SK-N-SH (cell line): ENCODE measurements around the gene ALKBH1. TPM values are rescaled to one million over a fixed set of nuclear protein-coding genes. Genes with fewer than 3 reads are reported as not detected.

Experiments
- CTCF ChIA-PET: fragments of 300-600, 350-600 bp; formaldehyde crosslinking; extraction: SDS; loops from one replicate; lab custom pipeline; 2021; lab: Yijun Ruan, JAX
- POLR2A ChIA-PET: fragments of 350-600 bp; sonication (Branson Sonifier 250); formaldehyde crosslinking; extraction: SDS; loops from one replicate; lab custom pipeline; 2020; ENCODE audit warnings: antibody characterized with exemption, inconsistent platforms; lab: Yijun Ruan, JAX
- DNase-seq: peaks from one replicate; pipeline ENCODE4 v3.0.0; 2012
- H2AFZ ChIP-seq: fragments of 200-600 bp; sonication (generic); 2 replicates; pipeline ENCODE4 v1.8.1; 2016; ENCODE audit warnings: antibody characterized with exemption, mild to moderate bottlenecking, low read depth
- H3F3A ChIP-seq: fragments of 200-600 bp; sonication (generic); replicated peaks from 2 replicates; pipeline ENCODE3; 2016; ENCODE audit warnings: antibody characterized with exemption, mild to moderate bottlenecking; ENCODE audit not compliant: insufficient read depth
- H3K27ac ChIP-seq, 2 experiments: fragments of 200-500 bp in 1 of 2; fragments of 200-600 bp in 1 of 2; sonication (Bioruptor generic) in 1 of 2; sonication (generic), shearing (Covaris generic) in 1 of 2; 2 replicates each; pipeline versions ENCODE4 v1.5.1 to v1.6.1; 2014 to 2016; ENCODE audit warnings: low read depth in 2 of 2, inconsistent platforms in 1 of 2, low read length in 1 of 2, mild to moderate bottlenecking in 1 of 2, mixed read lengths in 1 of 2
- H3K27me3 ChIP-seq: fragments of 200-600 bp; sonication (generic), shearing (Covaris generic); 2 replicates; pipeline ENCODE4 v1.6.1; 2016; ENCODE audit warnings: mixed run types; ENCODE audit not compliant: insufficient read depth
- H3K36me3 ChIP-seq, 2 experiments: fragments of 200-500 bp in 1 of 2; fragments of 200-600 bp in 1 of 2; sonication (Bioruptor generic) in 1 of 2; sonication (generic) in 1 of 2; replicated peaks in 1 of 2; 2 replicates each; pipeline versions ENCODE3 to v1.5.1; 2014 to 2016; ENCODE audit warnings: low read length in 1 of 2, mild to moderate bottlenecking in 1 of 2; ENCODE audit not compliant: insufficient read depth in 2 of 2, control insufficient read depth in 1 of 2
- H3K4me1 ChIP-seq, 2 experiments: fragments of 200-500 bp in 1 of 2; fragments of 200-600 bp in 1 of 2; sonication (Bioruptor generic) in 1 of 2; sonication (generic), shearing (Covaris generic) in 1 of 2; 2 replicates each; pipeline versions ENCODE4 v1.5.1 to v1.6.1; 2014 to 2016; ENCODE audit warnings: low read depth in 1 of 2, low read length in 1 of 2, mixed run types in 1 of 2; ENCODE audit not compliant: insufficient read depth in 2 of 2, control insufficient read depth in 1 of 2
- H3K4me2 ChIP-seq: fragments of 200-600 bp; sonication (generic), shearing (Covaris generic); 2 replicates; pipeline ENCODE4 v1.6.1; 2017; ENCODE audit warnings: mixed run types
- H3K4me3 ChIP-seq, 2 experiments: fragments of 200-500 bp in 1 of 2; fragments of 200-600 bp in 1 of 2; sonication (Bioruptor generic) in 1 of 2; sonication (generic), shearing (Covaris generic) in 1 of 2; 2 replicates each; pipeline versions ENCODE4 v1.5.1 to v1.8.1; 2014 to 2016; ENCODE audit warnings: low read depth in 2 of 2, inconsistent platforms in 1 of 2, low read length in 1 of 2, mild to moderate bottlenecking in 1 of 2, mixed read lengths in 1 of 2, moderate library complexity in 1 of 2
- H3K79me2 ChIP-seq: fragments of 200-600 bp; sonication (generic); 2 replicates; pipeline ENCODE4 v1.8.1; 2017; ENCODE audit warnings: mild to moderate bottlenecking; ENCODE audit not compliant: insufficient read depth
- H3K9ac ChIP-seq: fragments of 200-600 bp; sonication (generic); 2 replicates; pipeline ENCODE4 v1.6.1; 2017; ENCODE audit warnings: mixed run types
- H3K9me2 ChIP-seq: fragments of 200-600 bp; sonication (generic); 2 replicates; pipeline ENCODE4 v1.6.1; 2017; ENCODE audit warnings: mixed run types
- H3K9me3 ChIP-seq: fragments of 200-600 bp; sonication (generic); 2 replicates; pipeline ENCODE4 v1.6.1; 2017; ENCODE audit warnings: mixed run types, mild to moderate bottlenecking, moderate library complexity
- H4K20me1 ChIP-seq: fragments of 200-600 bp; sonication (generic); 2 replicates; pipeline ENCODE4 v1.6.1; 2017; ENCODE audit warnings: mild to moderate bottlenecking, mixed run types; ENCODE audit not compliant: insufficient read depth
- ELF1 ChIP-seq: IDR thresholded peaks from 2 replicates; pipeline ENCODE4 v1.4.0; 2012
- FOSL2 ChIP-seq: IDR thresholded peaks from 2 replicates; pipeline ENCODE4 v1.4.0; 2012; ENCODE audit warnings: low read depth, mild to moderate bottlenecking, moderate library complexity, borderline replicate concordance
- FOXJ3 ChIP-seq: sonication (generic); formaldehyde crosslinking; IDR thresholded peaks from 2 replicates; pipeline ENCODE4 v1.5.1; 2020; ENCODE audit warnings: mild to moderate bottlenecking, missing genetic modification reagents
- FOXM1 ChIP-seq: IDR thresholded peaks from 2 replicates; pipeline ENCODE4 v1.4.0; 2012; ENCODE audit warnings: low read depth, mild to moderate bottlenecking
- GABPA ChIP-seq: IDR thresholded peaks from 2 replicates; pipeline ENCODE4 v1.4.0; 2012; ENCODE audit warnings: low read depth, mild to moderate bottlenecking
- GATA2 ChIP-seq: sonication (generic); formaldehyde crosslinking; IDR thresholded peaks from 2 replicates; pipeline ENCODE4 v1.5.0; 2020; ENCODE audit warnings: mild to moderate bottlenecking, missing genetic modification reagents
- JUND ChIP-seq: IDR thresholded peaks from 2 replicates; pipeline ENCODE4 v1.4.0; 2012
- MAX ChIP-seq: IDR thresholded peaks from 2 replicates; pipeline ENCODE4 v1.4.0; 2012; ENCODE audit warnings: low read depth
- MXI1 ChIP-seq: IDR thresholded peaks from 2 replicates; pipeline ENCODE4 v1.6.1; 2012; ENCODE audit warnings: mild to moderate bottlenecking, low read depth, low read length, improper control_type of control experiment
- NFIC ChIP-seq: IDR thresholded peaks from 2 replicates; pipeline ENCODE4 v1.4.0; 2012; ENCODE audit warnings: borderline replicate concordance
- PBX3 ChIP-seq: IDR thresholded peaks from 2 replicates; pipeline ENCODE4; 2012
- POLR2AphosphoS5 ChIP-seq: IDR thresholded peaks from 2 replicates; pipeline ENCODE4 v1.6.1; 2012; ENCODE audit warnings: low read depth, low read length
- RAD21 ChIP-seq: IDR thresholded peaks from 2 replicates; pipeline ENCODE4 v1.6.1; 2012; ENCODE audit warnings: mild to moderate bottlenecking, low read length
- RCOR1 ChIP-seq: fragments of 150-350 bp; IDR thresholded peaks from 2 replicates; pipeline ENCODE4 v1.6.1; 2017; ENCODE audit warnings: antibody characterized with exemption, low read length
- REST ChIP-seq: IDR thresholded peaks from 2 replicates; pipeline ENCODE4 v1.6.1; 2012; ENCODE audit warnings: mild to moderate bottlenecking, low read depth, low read length, moderate library complexity
- SIN3A ChIP-seq: IDR thresholded peaks from 2 replicates; pipeline ENCODE4 v1.6.1; 2012; ENCODE audit warnings: low read depth, mild to moderate bottlenecking, low read length, moderate library complexity, borderline replicate concordance
- SMC3 ChIP-seq: IDR thresholded peaks from 2 replicates; pipeline ENCODE4 v1.6.1; 2012; ENCODE audit warnings: low read depth, low read length, improper control_type of control experiment
- TAF1 ChIP-seq: IDR thresholded peaks from 2 replicates; pipeline ENCODE4 v1.6.1; 2012; ENCODE audit warnings: low read depth, mild to moderate bottlenecking, low read length, moderate library complexity, borderline replicate concordance
- USF1 ChIP-seq: IDR thresholded peaks from 2 replicates; pipeline ENCODE4 v1.4.0; 2012; ENCODE audit warnings: low read depth, borderline replicate concordance
- YY1 ChIP-seq: IDR thresholded peaks from 2 replicates; pipeline ENCODE4 v1.4.0; 2012; ENCODE audit warnings: low read depth, mild to moderate bottlenecking
- WGBS: methylation state at CpG from one replicate; pipeline ENCODE4 v1.1.6; 2017; ENCODE audit warnings: low lambda C conversion rate; 5-methylcytosine and 5-hydroxymethylcytosine counted together
- polyA plus RNA-seq, 3 experiments: library from polyadenylated mRNA; depleted of rRNA; stranded (reverse); fragments of >200 nt; gene quantifications; 2 replicates each; pipeline ENCODE4 v1.2.3, GENCODE V29; 2012

ALKBH1 gene
- polyA plus RNA-seq, 1 of the 3 experiments (the other 2 are of a cell fraction) = 10.7 TPM

- Histone ChIP-seq H3K9ac (no peak overlapping the region), H3K4me2 (no peak overlapping the region), H3K36me3 (no peaks in the 10 kb centered on the region), H3K27me3 (no peaks in the 10 kb centered on the region), H3K4me3 (no peak overlapping the region), H3K79me2 (no peaks in the 10 kb centered on the region), H3K27ac (no peak overlapping the region), H3K9me2 (no peaks in the 10 kb centered on the region), H3K4me1 (0 out of 4 replicates have a peak, but pooled peaks cover 0 to 3% of the 10 kb centered on the region in 2 experiments), H3K9me3 (no peaks in the 10 kb centered on the region), H2AFZ (no peak overlapping the region), H3F3A (peaks cover 24% of the 10 kb centered on the region), H4K20me1 (no peaks in the 10 kb centered on the region)
- DNase-seq = no peak
- TF ChIP-seq RAD21 (no peak), USF1 (no peak), MXI1 (no peak), ELF1 (no peak), SIN3A (no peak), YY1 (no peak), RCOR1 (no peak), FOXJ3 (CRISPR knock-in tag) (no peak), SMC3 (no peak), FOXM1 (no peak), TAF1 (no peak), GABPA (no peak), POLR2AphosphoS5 (no peak), REST (no peak)
- 75% methylated on average over 7 of the region's 7 CpGs for WGBS
- ChIA-PET CTCF (no interaction called here), POLR2A (no interaction called here)
These were observed 65.4 kb downstream of the ALKBH1 start for GRCh38 chr14:77642407-77642806.

GRCh38 chr14:77641534-77642341 is 66.1 kb downstream of the ALKBH1 start:
- no peak for DNase-seq
- no peaks in the 10 kb centered on the region for H3K79me2 ChIP-seq
- no peak overlapping the region for H3K9ac ChIP-seq
- no peaks in the 10 kb centered on the region for H3K9me3 ChIP-seq
- H3K36me3 ChIP-seq = no peaks in the 10 kb centered on the region
- peak overlapping the region in 1 of 2 experiments; percentile 93; a peak in 1 of 4 replicates for H3K27ac ChIP-seq
- H3K27me3 ChIP-seq = no peaks in the 10 kb centered on the region
- H2AFZ ChIP-seq = peak overlapping the region; percentile 43; the same call in 1 of the 2 replicates
- H4K20me1 ChIP-seq = no peaks in the 10 kb centered on the region
- no peak for TF ChIP-seq FOXJ3 (CRISPR knock-in tag)
- no peak for TF ChIP-seq SMC3
- TF ChIP-seq PBX3 = no peak
- TF ChIP-seq JUND = no peak
- TF ChIP-seq FOXM1 = no peak
- no peak for TF ChIP-seq SIN3A
- no peak for TF ChIP-seq NFIC
- TF ChIP-seq RAD21 = no peak
- no peak for TF ChIP-seq FOSL2
- no peak for TF ChIP-seq GATA2 (CRISPR knock-in tag)
- TF ChIP-seq MAX = no peak
- no peak overlapping the region for H3K4me2 ChIP-seq
- peaks cover 24% of the 10 kb centered on the region for H3F3A ChIP-seq
- 0 out of 4 replicates have a peak, but pooled peaks cover 0 to 3% of the 10 kb centered on the region in 2 experiments for H3K4me1 ChIP-seq
- no peak overlapping the region for H3K4me3 ChIP-seq
- H3K9me2 ChIP-seq = no peaks in the 10 kb centered on the region
- CTCF ChIA-PET = no interaction called here
- POLR2A ChIA-PET = no interaction called here
- WGBS = 86% methylated on average over 47 of the region's 47 CpGs
